Measurements from ENCODE around the gene TMPRSS2.

Gene TMPRSS2

DNA sequence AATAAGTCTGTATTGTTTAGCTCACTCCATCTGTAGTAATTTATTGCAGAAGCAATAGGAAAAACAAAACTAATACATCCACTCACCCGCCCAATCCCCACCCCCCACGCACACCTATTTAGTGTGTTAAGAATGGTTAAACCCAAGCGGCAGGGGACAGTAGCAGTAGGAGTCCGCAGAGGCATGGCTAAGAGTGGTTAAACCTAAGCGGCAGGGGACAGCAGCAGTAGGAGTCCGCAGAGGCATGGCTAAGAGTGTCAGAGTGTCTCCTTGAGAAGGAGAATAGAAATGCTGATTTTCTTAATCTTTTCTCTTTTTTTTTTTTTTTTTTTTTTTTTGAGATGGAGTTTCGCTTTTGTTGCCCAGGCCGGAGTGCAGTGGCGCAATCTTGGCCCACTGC is 34.8 kb upstream of the TMPRSS2 start:
- H3K27ac ChIP-seq (ENCODE audit: low read length): no peak overlapping the region
- no peaks in the 10 kb centered on the region for H3K36me3 ChIP-seq (replicated peaks; ENCODE audit: insufficient read depth, low read length)
- H4K20me1 ChIP-seq (ENCODE audit: insufficient read depth, low read length): no peaks in the 10 kb centered on the region
- H3K9me3 ChIP-seq (replicated peaks; ENCODE audit: insufficient read depth, low read length): no peaks in the 10 kb centered on the region
- peaks cover 14% of the 10 kb centered on the region for H3K4me1 ChIP-seq (ENCODE audit: low read length)
- TF ChIP-seq EZH2phosphoT487 (IDR thresholded peaks at IDR 0.05; ENCODE audit: low read length) (no peak), EZH2 (optimal IDR thresholded peaks at IDR 0.05; ENCODE audit: low read depth, low read length) (no peak)
- TF ChIP-seq, protein P1, sequence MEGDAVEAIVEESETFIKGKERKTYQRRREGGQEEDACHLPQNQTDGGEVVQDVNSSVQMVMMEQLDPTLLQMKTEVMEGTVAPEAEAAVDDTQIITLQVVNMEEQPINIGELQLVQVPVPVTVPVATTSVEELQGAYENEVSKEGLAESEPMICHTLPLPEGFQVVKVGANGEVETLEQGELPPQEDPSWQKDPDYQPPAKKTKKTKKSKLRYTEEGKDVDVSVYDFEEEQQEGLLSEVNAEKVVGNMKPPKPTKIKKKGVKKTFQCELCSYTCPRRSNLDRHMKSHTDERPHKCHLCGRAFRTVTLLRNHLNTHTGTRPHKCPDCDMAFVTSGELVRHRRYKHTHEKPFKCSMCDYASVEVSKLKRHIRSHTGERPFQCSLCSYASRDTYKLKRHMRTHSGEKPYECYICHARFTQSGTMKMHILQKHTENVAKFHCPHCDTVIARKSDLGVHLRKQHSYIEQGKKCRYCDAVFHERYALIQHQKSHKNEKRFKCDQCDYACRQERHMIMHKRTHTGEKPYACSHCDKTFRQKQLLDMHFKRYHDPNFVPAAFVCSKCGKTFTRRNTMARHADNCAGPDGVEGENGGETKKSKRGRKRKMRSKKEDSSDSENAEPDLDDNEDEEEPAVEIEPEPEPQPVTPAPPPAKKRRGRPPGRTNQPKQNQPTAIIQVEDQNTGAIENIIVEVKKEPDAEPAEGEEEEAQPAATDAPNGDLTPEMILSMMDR (IDR thresholded peaks at IDR 0.05; ENCODE audit: low read length): no peak
- no peaks in the 10 kb centered on the region for H3F3A ChIP-seq (ENCODE audit: insufficient read depth, low read length)
- no peak for DNase-seq
- H3K9me2 ChIP-seq (replicated peaks; ENCODE audit: insufficient read depth, low read length): no peaks in the 10 kb centered on the region
- no peaks in the 10 kb centered on the region for H3K27me3 ChIP-seq (replicated peaks; ENCODE audit: insufficient read depth, low read length)
- no peaks in the 10 kb centered on the region for H3K79me2 ChIP-seq (ENCODE audit: low read length)
- no peak overlapping the region for H3K4me2 ChIP-seq (ENCODE audit: low read depth, low read length)
- H3K9ac ChIP-seq (ENCODE audit: low read length): no peak overlapping the region
- no peak overlapping the region for H2AFZ ChIP-seq (ENCODE audit: low read length)
- H3K4me3 ChIP-seq (ENCODE audit: low read length): no peak overlapping the region

DNA sequence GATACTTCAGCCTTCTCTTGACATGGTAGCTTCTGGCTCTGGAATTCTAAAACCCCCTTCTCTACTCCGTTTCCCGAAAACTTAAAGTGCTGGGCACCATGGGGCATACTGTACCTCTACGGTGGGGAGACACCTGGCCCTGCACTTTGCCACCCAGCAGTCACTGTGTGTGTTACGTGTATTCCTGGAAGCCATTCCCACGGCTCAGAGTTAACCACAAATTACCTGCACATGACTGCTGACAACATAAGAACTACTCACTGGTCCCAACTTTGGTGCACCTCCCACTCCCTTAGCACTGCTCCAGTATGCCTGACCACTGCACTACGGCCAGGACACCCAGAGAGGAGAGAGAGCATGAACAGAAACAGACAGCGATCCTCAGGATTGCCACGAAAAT is 29.4 kb upstream of the TMPRSS2 start:
- 0 out of 2 replicates have a peak, but pooled peaks cover 6% of the 10 kb centered on the region for H3K27me3 ChIP-seq (replicated peaks; ENCODE audit: insufficient read depth, low read length)
- H3K27ac ChIP-seq (ENCODE audit: low read length): no peak overlapping the region
- no peaks in the 10 kb centered on the region for H3K9me3 ChIP-seq (replicated peaks; ENCODE audit: insufficient read depth, low read length)
- no peak overlapping the region for H3K4me3 ChIP-seq (ENCODE audit: low read length)
- H2AFZ ChIP-seq (ENCODE audit: low read length): no peak overlapping the region
- no peaks in the 10 kb centered on the region for H3K36me3 ChIP-seq (replicated peaks; ENCODE audit: insufficient read depth, low read length)
- H3K4me1 ChIP-seq (ENCODE audit: low read length): no peaks in the 10 kb centered on the region
- no peak for DNase-seq
- H3K4me2 ChIP-seq (ENCODE audit: low read depth, low read length): no peak overlapping the region
- H4K20me1 ChIP-seq (ENCODE audit: insufficient read depth, low read length): no peaks in the 10 kb centered on the region
- H3K9me2 ChIP-seq (replicated peaks; ENCODE audit: insufficient read depth, low read length): no peaks in the 10 kb centered on the region
- TF ChIP-seq EZH2 (optimal IDR thresholded peaks at IDR 0.05; ENCODE audit: low read depth, low read length) (no peak), EZH2phosphoT487 (IDR thresholded peaks at IDR 0.05; ENCODE audit: low read length) (no peak)
- TF ChIP-seq, protein P1 (IDR thresholded peaks at IDR 0.05; ENCODE audit: low read length): no peak
- H3F3A ChIP-seq (ENCODE audit: insufficient read depth, low read length): no peaks in the 10 kb centered on the region
- no peaks in the 10 kb centered on the region for H3K79me2 ChIP-seq (ENCODE audit: low read length)
- no peak overlapping the region for H3K9ac ChIP-seq (ENCODE audit: low read length)

GRCh38 chr21:41536827-41537103 is 28.8 kb upstream of the TMPRSS2 start:
- Histone ChIP-seq H3K4me3 (ENCODE audit: low read length) (no peak overlapping the region), H3K79me2 (ENCODE audit: low read length) (no peaks in the 10 kb centered on the region), H3F3A (ENCODE audit: insufficient read depth, low read length) (no peaks in the 10 kb centered on the region), H3K36me3 (replicated peaks; ENCODE audit: insufficient read depth, low read length) (no peaks in the 10 kb centered on the region), H3K9me3 (replicated peaks; ENCODE audit: insufficient read depth, low read length) (no peaks in the 10 kb centered on the region), H3K27me3 (replicated peaks; ENCODE audit: insufficient read depth, low read length) (0 out of 2 replicates have a peak, but pooled peaks cover 6% of the 10 kb centered on the region), H2AFZ (ENCODE audit: low read length) (no peak overlapping the region), H3K4me1 (ENCODE audit: low read length) (no peaks in the 10 kb centered on the region), H3K9ac (ENCODE audit: low read length) (no peak overlapping the region), H4K20me1 (ENCODE audit: insufficient read depth, low read length) (no peaks in the 10 kb centered on the region), H3K27ac (ENCODE audit: low read length) (no peak overlapping the region), H3K4me2 (ENCODE audit: low read depth, low read length) (no peak overlapping the region), H3K9me2 (replicated peaks; ENCODE audit: insufficient read depth, low read length) (no peaks in the 10 kb centered on the region)
- TF ChIP-seq EZH2phosphoT487 (IDR thresholded peaks at IDR 0.05; ENCODE audit: low read length) (no peak), EZH2 (optimal IDR thresholded peaks at IDR 0.05; ENCODE audit: low read depth, low read length) (no peak)
- TF ChIP-seq, protein P1 (IDR thresholded peaks at IDR 0.05; ENCODE audit: low read length): no peak
- DNase-seq: peak; percentile 15

All from MM.1S (cell line).